Fibroblast of lung (primary cell): ENCODE data around the gene NPEPL1. TPM values are rescaled to one million over a fixed set of nuclear protein-coding genes. Genes with fewer than 3 reads are reported as not detected.

ENCODE experiments used
- DNase-seq, 2 donors: peaks; one replicate each; pipeline versions ENCODE4 v3.0.0 to v3.0.0-alpha.2; 2010; ENCODE audit warnings: low read depth in 2 of 2
- H2AFZ ChIP-seq: 2 replicates; pipeline ENCODE4 v1.5.1; 2012; ENCODE audit warnings: low read length, control low read depth, inconsistent platforms
- H3K27ac ChIP-seq: 2 replicates; pipeline ENCODE4 v1.5.1; 2011; ENCODE audit warnings: low read length, control low read depth; ENCODE audit not compliant: insufficient read depth
- H3K27me3 ChIP-seq: 2 replicates; pipeline ENCODE4 v1.5.1; 2011; ENCODE audit warnings: mild to moderate bottlenecking, low read length; ENCODE audit not compliant: control insufficient read depth, insufficient read depth
- H3K36me3 ChIP-seq: 2 replicates; pipeline ENCODE4 v1.5.1; 2011; ENCODE audit warnings: low read length; ENCODE audit not compliant: control insufficient read depth, insufficient read depth
- H3K4me1 ChIP-seq: 2 replicates; pipeline ENCODE4 v1.5.1; 2011; ENCODE audit warnings: low read length; ENCODE audit not compliant: control insufficient read depth, insufficient read depth; ENCODE audit errors: extremely low read depth
- H3K4me2 ChIP-seq: 2 replicates; pipeline ENCODE4 v1.5.1; 2011; ENCODE audit warnings: low read length, control low read depth; ENCODE audit not compliant: insufficient read depth; ENCODE audit errors: extremely low read depth
- H3K4me3 ChIP-seq, 4 experiments: fragments of 200-600 bp in 1 of 4; sonication (generic) in 1 of 4; replicated peaks in 1 of 4; 2 replicates each; pipeline ENCODE4 v1.5.1; 2011 to 2016; ENCODE audit warnings: low read length in 4 of 4, low read depth in 3 of 4, mild to moderate bottlenecking in 3 of 4, control low read depth in 2 of 4, inconsistent platforms in 1 of 4, mixed read lengths in 1 of 4; ENCODE audit not compliant: insufficient read depth in 1 of 4; ENCODE audit errors: control extremely low read depth in 1 of 4
- H3K79me2 ChIP-seq: 2 replicates; pipeline ENCODE4 v1.5.1; 2012; ENCODE audit warnings: mild to moderate bottlenecking, low read length, inconsistent platforms; ENCODE audit not compliant: control insufficient read depth, insufficient read depth
- H3K9ac ChIP-seq: 2 replicates; pipeline ENCODE4 v1.5.1; 2011; ENCODE audit warnings: mild to moderate bottlenecking, low read length, control low read depth; ENCODE audit not compliant: insufficient read depth
- H3K9me3 ChIP-seq: 2 replicates; pipeline ENCODE4 v1.5.1; 2012; ENCODE audit warnings: low read depth, low read length; ENCODE audit not compliant: control insufficient read depth, insufficient read depth
- H4K20me1 ChIP-seq: 2 replicates; pipeline ENCODE4 v1.5.1; 2011; ENCODE audit warnings: low read length; ENCODE audit not compliant: control insufficient read depth, insufficient read depth; ENCODE audit errors: extremely low read depth
- CTCF ChIP-seq, 2 donors: IDR thresholded peaks in 1 of 2; conservative IDR thresholded peaks in 1 of 2; 1 replicate in 1 of 2; 2 replicates in 1 of 2; pipeline ENCODE4 v1.5.1; 2011 to 2012; ENCODE audit warnings: low read length in 2 of 2, control low read depth in 1 of 2, inconsistent platforms in 1 of 2, low read depth in 1 of 2, mild to moderate bottlenecking in 1 of 2
- EZH2 ChIP-seq: IDR thresholded peaks from 2 replicates; pipeline ENCODE4 v1.5.1; 2012; ENCODE audit warnings: low read length, control low read depth, mild to moderate bottlenecking; ENCODE audit errors: missing control alignments
- polyA plus RNA-seq, 2 donors: library from polyadenylated mRNA; depleted of rRNA in 1 of 2; stranded (reverse) in 1 of 2; unstranded in 1 of 2; fragments of >200 nt; gene quantifications; 2 replicates each; pipeline ENCODE4 v1.2.1, GENCODE V29; 2011 to 2012; ENCODE audit warnings: missing spikeins in 1 of 2
- total RNA-seq: library from RNA; depleted of rRNA; stranded (reverse); fragments of >200 nt; gene quantifications from 2 replicates; pipeline ENCODE4 v1.2.1, GENCODE V29; 2014

Gene NPEPL1
- total and polyA plus RNA-seq, 2 donors (not counting 1 experiment from before 2014, with no cell fraction given) = 2.9 to 24.6 TPM

- no peak overlapping the region for H3K4me3 ChIP-seq
- H3K36me3 ChIP-seq = peaks cover 2% of the 10 kb centered on the region
- H3K9ac ChIP-seq = no peak overlapping the region
These were observed 31.6 kb upstream of the NPEPL1 start for GRCh38 chr20:58660855-58661597.

DNA sequence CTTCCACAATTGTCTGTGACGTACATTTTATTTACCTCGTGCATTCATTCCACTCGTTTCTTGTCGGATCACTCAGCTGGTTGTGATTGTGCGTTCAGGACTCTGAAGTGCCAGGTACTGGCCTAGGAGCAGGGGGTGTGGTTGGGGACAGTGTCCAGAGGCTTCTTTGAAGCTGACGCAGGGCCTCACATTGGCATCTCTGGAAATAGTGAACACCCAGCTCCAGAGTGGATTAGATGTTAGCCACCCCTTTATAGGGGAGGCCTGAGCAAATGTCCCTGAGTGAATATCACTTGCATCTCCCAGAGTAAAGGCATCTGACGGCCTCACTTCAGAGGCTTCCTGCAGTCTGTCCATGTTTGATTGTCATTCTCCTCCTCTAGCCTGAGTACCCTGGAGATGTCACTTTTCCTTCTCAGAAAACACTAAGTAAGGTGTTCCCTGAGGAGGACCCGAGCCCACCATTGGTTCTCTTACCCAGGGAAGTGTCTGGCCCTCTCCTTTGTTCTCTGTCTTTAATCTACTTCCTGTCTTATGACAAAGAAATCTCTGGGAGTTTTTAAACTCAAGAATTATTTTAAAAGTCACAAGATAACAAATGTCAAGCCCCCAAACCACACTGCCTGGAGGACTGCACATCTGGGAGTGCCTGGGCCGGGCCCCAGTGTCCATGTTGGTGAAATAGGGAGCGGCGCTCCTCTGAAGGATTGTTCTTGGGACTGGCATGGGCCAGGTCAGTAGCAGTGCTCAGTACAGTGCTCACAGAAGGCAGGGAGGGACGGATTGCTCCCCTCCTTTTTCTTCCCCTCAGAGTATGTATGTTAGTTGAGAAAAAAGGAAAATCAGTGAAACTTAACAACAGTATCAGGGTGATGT, 30.8 kb upstream of the NPEPL1 start:
- no peaks in the 10 kb centered on the region for H4K20me1 ChIP-seq
- H3K27me3 ChIP-seq = no peaks in the 10 kb centered on the region
- peaks cover 70% of the 10 kb centered on the region for H3K79me2 ChIP-seq
- no peak overlapping the region for H2AFZ ChIP-seq
- no peak for DNase-seq
- H3K4me2 ChIP-seq = no peak overlapping the region
- H3K4me1 ChIP-seq = no peaks in the 10 kb centered on the region
- H3K27ac ChIP-seq = no peak overlapping the region
- no peak overlapping the region for H3K4me3 ChIP-seq
- no peak overlapping the region for H3K9ac ChIP-seq
- TF ChIP-seq EZH2 = no peak
- no peak for TF ChIP-seq CTCF (conservative IDR thresholded peaks at IDR 0.05 in 1 of 2, IDR thresholded peaks at IDR 0.05 in 1 of 2; ENCODE audit: low read depth in 1 of 2, low read length in 2 of 2)
- no peaks in the 10 kb centered on the region for H3K9me3 ChIP-seq
- H3K36me3 ChIP-seq = peaks cover 2% of the 10 kb centered on the region

More at GRCh38 chr20:58660855-58661597, 31.6 kb upstream of the NPEPL1 start:
- no peaks in the 10 kb centered on the region for H3K9me3 ChIP-seq
- H3K79me2 ChIP-seq = peaks cover 78% of the 10 kb centered on the region
- DNase-seq = no peak
- no peaks in the 10 kb centered on the region for H4K20me1 ChIP-seq
- no peak overlapping the region for H3K27ac ChIP-seq
- H3K27me3 ChIP-seq = no peaks in the 10 kb centered on the region
- no peak overlapping the region for H2AFZ ChIP-seq
- no peaks in the 10 kb centered on the region for H3K4me1 ChIP-seq
- TF ChIP-seq CTCF (conservative IDR thresholded peaks at IDR 0.05 in 1 of 2, IDR thresholded peaks at IDR 0.05 in 1 of 2; ENCODE audit: low read depth in 1 of 2, low read length in 2 of 2) (no peak), EZH2 (no peak)
- no peak overlapping the region for H3K4me2 ChIP-seq

GRCh38 chr20:58664331-58664730, 28.3 kb upstream of the NPEPL1 start:
- Histone ChIP-seq H3K4me3 (no peak overlapping the region), H3K9ac (no peak overlapping the region), H3K4me1 (no peaks in the 10 kb centered on the region), H3K36me3 (peaks cover 4% of the 10 kb centered on the region), H3K27me3 (no peaks in the 10 kb centered on the region), H2AFZ (no peak overlapping the region), H3K9me3 (no peaks in the 10 kb centered on the region), H3K4me2 (no peak overlapping the region), H3K79me2 (peaks cover 46% of the 10 kb centered on the region), H4K20me1 (no peaks in the 10 kb centered on the region), H3K27ac (no peak overlapping the region)
- TF ChIP-seq CTCF (conservative IDR thresholded peaks at IDR 0.05 in 1 of 2, IDR thresholded peaks at IDR 0.05 in 1 of 2; ENCODE audit: low read depth in 1 of 2, low read length in 2 of 2) = no peak
- no peak for TF ChIP-seq EZH2
- DNase-seq = no peak
